GM12801 (cell line): ENCODE measurements around the gene DGKD.

Experiments
- TF ChIP-seq, protein P1 (sequence below): IDR thresholded peaks from one replicate; pipeline ENCODE4 v1.5.1; 2011; ENCODE audit warnings: control low read depth; ENCODE audit not compliant: insufficient read length; ENCODE audit errors: extremely low read depth

The DGKD gene

DNA sequence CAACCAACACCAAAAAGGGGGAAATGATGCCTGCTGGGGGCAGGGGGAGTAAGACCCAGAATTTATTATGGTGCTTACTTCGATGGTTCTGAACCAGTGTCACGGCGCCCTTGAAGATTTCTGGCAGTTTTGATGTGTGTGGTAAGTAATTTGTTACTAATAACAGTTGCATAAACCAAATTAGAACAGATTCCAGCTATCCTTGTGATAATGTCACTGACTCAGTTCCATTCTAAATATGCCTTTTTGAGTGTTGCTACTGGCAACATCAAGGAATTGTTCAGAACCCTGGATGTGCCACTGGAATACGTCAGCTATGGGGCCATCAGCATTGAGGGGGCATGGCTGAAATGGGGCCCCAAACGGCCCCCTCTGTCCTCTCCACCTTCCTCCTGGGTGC, 35.0 kb upstream of the DGKD start:
- TF ChIP-seq, protein P1, sequence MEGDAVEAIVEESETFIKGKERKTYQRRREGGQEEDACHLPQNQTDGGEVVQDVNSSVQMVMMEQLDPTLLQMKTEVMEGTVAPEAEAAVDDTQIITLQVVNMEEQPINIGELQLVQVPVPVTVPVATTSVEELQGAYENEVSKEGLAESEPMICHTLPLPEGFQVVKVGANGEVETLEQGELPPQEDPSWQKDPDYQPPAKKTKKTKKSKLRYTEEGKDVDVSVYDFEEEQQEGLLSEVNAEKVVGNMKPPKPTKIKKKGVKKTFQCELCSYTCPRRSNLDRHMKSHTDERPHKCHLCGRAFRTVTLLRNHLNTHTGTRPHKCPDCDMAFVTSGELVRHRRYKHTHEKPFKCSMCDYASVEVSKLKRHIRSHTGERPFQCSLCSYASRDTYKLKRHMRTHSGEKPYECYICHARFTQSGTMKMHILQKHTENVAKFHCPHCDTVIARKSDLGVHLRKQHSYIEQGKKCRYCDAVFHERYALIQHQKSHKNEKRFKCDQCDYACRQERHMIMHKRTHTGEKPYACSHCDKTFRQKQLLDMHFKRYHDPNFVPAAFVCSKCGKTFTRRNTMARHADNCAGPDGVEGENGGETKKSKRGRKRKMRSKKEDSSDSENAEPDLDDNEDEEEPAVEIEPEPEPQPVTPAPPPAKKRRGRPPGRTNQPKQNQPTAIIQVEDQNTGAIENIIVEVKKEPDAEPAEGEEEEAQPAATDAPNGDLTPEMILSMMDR, result no peak

DNA sequence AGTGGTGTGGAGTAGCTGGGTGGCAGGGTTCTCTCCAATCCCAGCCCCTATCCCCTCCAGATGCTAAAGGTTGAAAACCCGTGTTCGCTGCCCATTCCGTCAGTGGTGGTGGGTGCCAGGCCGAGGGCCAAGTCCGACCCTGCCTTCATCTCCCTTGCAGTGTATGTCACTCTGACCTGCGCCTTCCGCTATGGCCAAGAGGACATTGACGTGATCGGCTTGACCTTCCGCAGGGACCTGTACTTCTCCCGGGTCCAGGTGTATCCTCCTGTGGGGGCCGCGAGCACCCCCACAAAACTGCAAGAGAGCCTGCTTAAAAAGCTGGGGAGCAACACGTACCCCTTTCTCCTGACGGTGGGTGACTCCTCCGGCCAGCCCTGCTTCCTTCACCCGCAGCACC, 33.8 kb upstream of the DGKD start:
- TF ChIP-seq, protein P1, result no peak

DNA sequence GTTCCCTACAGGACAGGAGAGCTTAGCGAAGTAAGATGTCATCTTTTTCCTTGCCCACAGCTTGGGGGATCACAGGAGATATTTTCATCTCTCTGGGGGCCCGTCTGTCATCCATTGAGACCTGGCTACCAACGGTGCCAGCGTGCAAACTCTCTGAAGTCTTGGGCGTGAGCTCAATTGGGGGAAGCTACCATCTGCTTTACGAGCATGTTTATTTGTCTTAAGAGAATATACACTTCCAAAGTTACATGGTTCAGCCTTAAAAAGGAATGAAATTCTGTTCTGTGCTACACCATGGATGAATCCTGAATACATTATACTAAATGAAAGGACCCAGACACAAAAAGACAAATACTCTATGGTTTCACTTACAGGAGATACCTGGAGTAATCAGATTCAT, 33.1 kb upstream of the DGKD start:
- TF ChIP-seq, protein P1, result no peak

DNA sequence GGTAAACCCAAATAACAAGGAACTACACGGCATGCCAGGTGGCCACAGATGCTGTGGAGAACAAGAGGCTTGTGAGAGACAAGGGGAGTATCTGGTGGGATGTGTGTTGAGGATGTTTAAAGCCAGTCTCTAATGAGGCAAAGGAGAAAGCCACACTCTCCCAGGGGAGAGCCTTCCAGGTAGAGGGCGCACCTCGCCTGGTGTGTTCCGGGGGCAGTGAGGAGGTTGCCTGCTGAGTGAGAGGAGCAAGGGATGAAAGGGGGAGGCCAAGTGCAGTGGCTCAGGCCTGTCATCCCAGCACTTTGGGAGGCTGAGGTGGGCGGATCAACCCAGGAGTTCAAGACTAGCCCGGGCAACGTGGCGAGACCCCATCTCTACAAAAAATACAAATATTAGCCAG, 30.4 kb upstream of the DGKD start:
- TF ChIP-seq, protein P1, result no peak

DNA sequence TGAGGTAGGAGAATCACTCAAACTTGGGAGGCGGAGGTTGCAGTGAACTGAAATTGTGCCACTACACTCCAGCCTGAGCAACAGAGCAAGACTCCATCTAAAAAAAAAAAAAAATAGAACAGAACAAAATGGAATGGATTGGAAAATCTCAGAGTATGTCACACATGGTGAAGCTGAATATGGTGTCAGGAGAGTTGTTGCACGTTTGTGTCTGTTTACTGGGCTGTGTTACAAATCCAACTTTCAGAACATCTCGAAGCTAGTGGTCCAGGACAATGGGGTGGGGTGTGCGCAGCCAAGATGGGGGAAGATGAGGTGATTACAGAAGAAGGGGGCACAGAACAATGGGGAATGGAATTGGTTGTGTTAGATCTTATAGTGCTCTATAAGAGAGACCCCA, 29.0 kb upstream of the DGKD start:
- TF ChIP-seq, protein P1, result no peak

DNA sequence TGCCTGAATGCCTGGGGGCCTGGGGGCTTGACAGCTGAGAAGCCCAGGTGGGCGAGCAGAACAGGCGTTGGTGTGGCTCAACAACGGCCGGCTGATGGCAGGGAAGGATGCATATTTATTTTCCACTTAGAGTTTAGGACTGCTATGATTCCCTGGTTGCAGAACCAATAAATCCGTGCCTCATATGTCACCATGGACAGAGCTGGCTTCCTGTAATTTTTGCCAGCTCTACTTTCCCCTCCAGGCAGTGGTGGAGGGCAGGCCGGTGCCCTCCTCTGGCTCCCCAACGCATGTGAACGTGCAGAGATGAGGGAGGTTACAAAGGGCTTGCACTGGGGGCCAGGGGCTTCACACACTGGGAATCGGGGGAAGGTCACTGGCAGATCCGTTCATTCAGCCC, 28.5 kb upstream of the DGKD start:
- TF ChIP-seq, protein P1, result no peak

DNA sequence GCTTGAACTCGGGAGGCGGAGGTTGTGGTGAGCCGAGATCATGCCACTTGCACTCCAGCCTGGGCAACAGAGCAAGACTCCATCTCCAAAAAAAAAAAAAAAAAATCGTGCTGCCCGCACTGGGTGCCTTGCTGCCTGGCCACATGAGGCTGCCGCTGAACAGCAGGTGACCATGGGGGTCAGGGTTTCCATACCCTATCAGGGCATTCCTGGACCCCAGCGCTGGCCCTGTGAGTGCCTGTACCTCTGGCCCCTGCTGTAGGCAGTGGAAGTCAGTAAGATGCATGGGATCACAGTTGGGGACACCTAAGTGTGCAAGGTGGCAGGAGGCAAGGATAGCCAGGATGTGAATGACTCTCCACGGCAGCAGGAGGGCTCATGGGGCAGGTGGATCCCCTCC, 27.8 kb upstream of the DGKD start:
- TF ChIP-seq, protein P1, result no peak

DNA sequence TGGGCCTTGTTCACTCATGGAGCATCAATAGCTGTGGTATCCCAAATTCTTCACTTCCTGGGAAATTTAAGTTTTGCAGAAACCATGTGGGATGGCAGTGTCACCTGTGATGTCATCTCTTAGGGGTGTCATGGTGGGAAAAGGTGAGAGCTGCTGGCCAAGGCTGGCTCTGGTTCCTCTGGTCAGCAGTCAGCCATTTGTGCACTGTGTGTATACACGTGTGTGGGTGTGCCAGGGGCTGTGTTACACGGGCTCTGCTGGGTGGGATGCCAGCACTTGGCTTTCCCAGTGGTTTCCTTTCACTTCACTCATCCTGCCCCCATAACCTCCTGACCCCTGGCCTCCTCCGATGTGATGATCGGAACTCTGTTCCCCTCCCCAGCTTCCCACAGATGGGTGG, 25.4 kb upstream of the DGKD start:
- TF ChIP-seq, protein P1, result no peak
